SIG-M5 treated with dmso at 0.1 percent for 504 hours (cell line): Measurements from ENCODE around the gene MT1G.
"Not testable (repeated sequence)": the region's sequence is repeated elsewhere in the genome, so short reads cannot be mapped to it uniquely, and the experiment has no call there.

ENCODE experiments used
- DNase-seq: peaks from one replicate; lab custom pipeline; 2025; ENCODE audit not compliant: unreplicated experiment; lab: John Stamatoyannopoulos, UW

MT1G gene

GRCh38 chr16:56621665-56622445, 46.0 kb downstream of the MT1G start:
- DNase-seq: not testable (repeated sequence)

DNA sequence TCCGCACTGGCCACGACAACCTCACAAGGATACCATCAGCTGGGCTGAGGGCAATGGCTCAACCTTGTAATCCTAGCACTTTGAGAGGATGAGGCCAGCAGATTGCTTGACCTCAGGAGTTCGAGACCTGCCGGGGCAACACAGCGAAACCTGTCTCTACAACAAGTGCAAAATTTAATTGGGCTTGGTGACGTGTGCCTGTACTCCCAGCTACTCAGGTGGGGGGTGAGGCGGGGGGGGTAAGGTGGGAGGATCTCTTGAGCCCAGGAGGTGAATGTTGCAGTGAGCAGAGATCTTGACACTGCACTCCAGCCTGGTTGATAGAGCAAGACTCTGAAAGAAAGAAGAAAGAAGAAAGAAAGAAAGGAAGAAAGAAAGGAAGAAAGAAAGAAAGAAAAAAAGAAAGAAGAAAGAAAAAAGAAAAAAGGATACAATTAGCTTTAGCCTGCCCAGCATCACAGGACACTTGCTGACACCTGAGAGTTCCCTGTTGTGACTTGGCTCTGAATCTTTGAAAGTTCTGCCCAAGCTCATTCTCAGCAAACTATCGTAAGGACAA, 47.4 kb downstream of the MT1G start:
- DNase-seq: no peak

DNA sequence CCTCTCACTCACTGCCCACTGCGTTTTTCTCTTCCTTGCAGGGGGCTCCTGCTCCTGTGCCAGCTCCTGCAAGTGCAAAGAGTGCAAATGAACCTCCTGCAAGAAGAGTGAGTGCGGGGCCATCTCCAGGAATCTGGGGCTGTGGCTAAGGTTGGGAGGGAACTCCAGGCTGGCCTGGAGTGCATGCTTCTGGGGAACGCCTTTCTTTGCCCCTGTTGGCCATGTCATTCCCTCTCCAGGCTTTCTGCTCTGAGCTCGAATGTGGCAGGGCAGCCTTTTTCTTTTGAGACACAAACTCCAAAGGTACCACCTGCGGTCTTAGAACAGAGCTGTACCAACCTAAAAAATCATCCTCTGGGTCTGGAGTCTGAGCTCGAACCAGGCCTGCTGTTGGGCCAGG, 49.7 kb downstream of the MT1G start:
- no peak for DNase-seq

- no peak for DNase-seq
Observed at GRCh38 chr16:56617212-56618085, 50.4 kb downstream of the MT1G start.
